NCI-H1694 (cell line): Measurements from ENCODE around the gene ZFP36L1.

Experiments
- DNase-seq: peaks from one replicate; lab custom pipeline; 2025; lab: John Stamatoyannopoulos, UW

The ZFP36L1 gene

GRCh38 chr14:68795597-68796417 lies 2.9 kb upstream of the ZFP36L1 start:
- no peak for DNase-seq

- DNase-seq, result no peak
Observed at GRCh38 chr14:68794851-68795596, 2.2 kb upstream of the ZFP36L1 start.

GRCh38 chr14:68794130-68794850 lies 1.4 kb upstream of the ZFP36L1 start:
- no peak for DNase-seq

GRCh38 chr14:68793734-68794129 lies 865 bp upstream of the ZFP36L1 start:
- no peak for DNase-seq

GRCh38 chr14:68792678-68792978 lies 239 bp downstream of the ZFP36L1 start:
- DNase-seq, result no peak

- no peak for DNase-seq
Observed at GRCh38 chr14:68791902-68792677, 777 bp downstream of the ZFP36L1 start.

- DNase-seq, result no peak
Observed at GRCh38 chr14:68791078-68791901, 1.6 kb downstream of the ZFP36L1 start.

GRCh38 chr14:68790644-68791077 lies 2.2 kb downstream of the ZFP36L1 start:
- no peak for DNase-seq

GRCh38 chr14:68789821-68790643 lies 2.8 kb downstream of the ZFP36L1 start:
- no peak for DNase-seq

GRCh38 chr14:68788996-68789820 lies 3.7 kb downstream of the ZFP36L1 start:
- peak; percentile 89 for DNase-seq

- DNase-seq, result no peak
Observed at GRCh38 chr14:68788275-68788995, 4.4 kb downstream of the ZFP36L1 start.

GRCh38 chr14:68787092-68787992 lies 5.5 kb downstream of the ZFP36L1 start:
- DNase-seq, result no peak

- DNase-seq, result no peak
Observed at GRCh38 chr14:68786491-68787091, 6.3 kb downstream of the ZFP36L1 start.

- DNase-seq, result no peak
Observed at GRCh38 chr14:68785534-68786490, 7.1 kb downstream of the ZFP36L1 start.

- DNase-seq, result no peak
Observed at GRCh38 chr14:68784978-68785533, 7.8 kb downstream of the ZFP36L1 start.
